HepG2 (cell line): ENCODE measurements around the gene SDR42E2. TPM values are rescaled to one million over a fixed set of nuclear protein-coding genes. Genes with fewer than 3 reads are reported as not detected.

ENCODE experiments used
- FOXM1 ChIP-seq: sonication (generic); formaldehyde crosslinking; IDR thresholded peaks from 2 replicates; pipeline ENCODE4 v1.5.0; 2020; ENCODE audit warnings: missing genetic modification reagents
- FUBP1 ChIP-seq: sonication (generic); formaldehyde crosslinking; IDR thresholded peaks from 2 replicates; pipeline ENCODE4 v1.5.1; 2020; ENCODE audit warnings: missing genetic modification reagents, mild to moderate bottlenecking, borderline replicate concordance
- GATAD2A ChIP-seq: IDR thresholded peaks from 2 replicates; pipeline ENCODE4 v1.6.1; 2016
- JUN ChIP-seq: sonication (generic); formaldehyde crosslinking; IDR thresholded peaks from 2 replicates; pipeline ENCODE4 v1.4.0; 2020; ENCODE audit warnings: mild to moderate bottlenecking, missing genetic modification reagents
- LRRFIP1 ChIP-seq: sonication (generic); formaldehyde crosslinking; conservative IDR thresholded peaks from 2 replicates; pipeline ENCODE4 v1.4.0; 2020; ENCODE audit warnings: missing genetic modification reagents
- TIGD3 ChIP-seq: sonication (generic); formaldehyde crosslinking; IDR thresholded peaks from 2 replicates; pipeline ENCODE4 v1.5.1; 2020; ENCODE audit warnings: mild to moderate bottlenecking, missing genetic modification reagents, borderline replicate concordance
- TOPORS ChIP-seq: sonication (generic); formaldehyde crosslinking; IDR thresholded peaks from 2 replicates; pipeline ENCODE4 v1.8.0; 2023; ENCODE audit warnings: mild to moderate bottlenecking, missing genetic modification reagents
- ZBTB4 ChIP-seq: sonication (generic); formaldehyde crosslinking; IDR thresholded peaks from 2 replicates; pipeline ENCODE4 v1.4.0; 2020; ENCODE audit warnings: missing genetic modification reagents, mild to moderate bottlenecking, borderline replicate concordance
- ZKSCAN1 ChIP-seq: fragments of 150-350 bp; IDR thresholded peaks from 2 replicates; pipeline ENCODE4 v1.6.1; 2014; ENCODE audit warnings: low read length
- ZNF136 ChIP-seq: sonication (generic); formaldehyde crosslinking; IDR thresholded peaks from 2 replicates; pipeline ENCODE4 v1.8.1; 2022; ENCODE audit warnings: low read depth, mild to moderate bottlenecking, moderate library complexity, missing genetic modification reagents
- ZNF296 ChIP-seq: sonication (generic); formaldehyde crosslinking; conservative IDR thresholded peaks from 2 replicates; pipeline ENCODE4 v1.5.0; 2020; ENCODE audit warnings: mild to moderate bottlenecking, missing genetic modification reagents
- ZNF331 ChIP-seq: sonication (generic); formaldehyde crosslinking; IDR thresholded peaks from 2 replicates; pipeline ENCODE4 v1.4.0; 2020; ENCODE audit warnings: missing genetic modification reagents
- ZNF33B ChIP-seq: sonication (generic); formaldehyde crosslinking; IDR thresholded peaks from 2 replicates; pipeline ENCODE4 v1.5.1; 2020; ENCODE audit warnings: mild to moderate bottlenecking, missing genetic modification reagents
- ZNF704 ChIP-seq: sonication (generic); formaldehyde crosslinking; IDR thresholded peaks from 2 replicates; pipeline ENCODE4 v1.8.1; 2023; ENCODE audit warnings: mild to moderate bottlenecking, inconsistent platforms, moderate library complexity, missing genetic modification reagents, borderline replicate concordance
- polyA plus RNA-seq, 8 experiments: library from polyadenylated mRNA; depleted of rRNA in 3 of 8; stranded (reverse) in 7 of 8; unstranded in 1 of 8; fragments of >200 nt; fragmentation: Illumina TruSeq in 4 of 8; extraction: Trizol in 4 of 8; gene quantifications; 2 replicates each; pipeline versions ENCODE4 v1.2.1 to v1.2.3, GENCODE V29; 2011 to 2016; ENCODE audit warnings: low read depth in 4 of 8, missing spikeins in 1 of 8, mixed read lengths in 1 of 8; ENCODE audit not compliant: insufficient read depth in 1 of 8
- total RNA-seq, 5 experiments: library from RNA; depleted of rRNA; stranded (reverse); fragments of >200 nt; fragmentation: Illumina TruSeq; extraction: Trizol; gene quantifications; 2 replicates each; pipeline ENCODE4 v1.2.3, GENCODE V29; 2016; ENCODE audit warnings: low read depth in 1 of 5

SDR42E2 gene
- total and polyA plus RNA-seq, 2 of the 13 experiments (the other 11 are each of a cell fraction or from before 2014, with no cell fraction given) = 0.05 to 0.11 TPM

GRCh38 chr16:22232277-22233036 is 70.2 kb downstream of the SDR42E2 start (continued):
- no peak for TF ChIP-seq ZNF704 (CRISPR knock-in tag)
- TF ChIP-seq ZBTB4 (CRISPR knock-in tag) = 0 out of 2 replicates have a peak, but pooled peaks have one; percentile 52
- TF ChIP-seq TIGD3 = no peak
- TF ChIP-seq JUN (CRISPR knock-in tag) = 0 out of 2 replicates have a peak, but pooled peaks have one; percentile 17
- TF ChIP-seq FUBP1 (CRISPR knock-in tag) = no peak
- no peak for TF ChIP-seq ZNF33B
- TF ChIP-seq ZKSCAN1 = peak; percentile 97
- TF ChIP-seq TOPORS (CRISPR knock-in tag) = no peak
- peak; percentile 53; the same call in 1 of the 2 replicates for TF ChIP-seq ZNF331 (CRISPR knock-in tag)
- TF ChIP-seq ZNF296 = no peak
- TF ChIP-seq GATAD2A (CRISPR knock-in tag) = peak; percentile 46; the same call in 1 of the 2 replicates
- TF ChIP-seq FOXM1 (CRISPR knock-in tag) = no peak
- no peak for TF ChIP-seq LRRFIP1 (CRISPR knock-in tag)
- no peak for TF ChIP-seq ZNF136
